AG08395 (cell line): ENCODE data around the gene PILRB.
"Not testable (repeated sequence)": the region's sequence is repeated elsewhere in the genome, so short reads cannot be mapped to it uniquely, and the experiment has no call there.

Experiments
- DNase-seq: peaks from one replicate; pipeline ENCODE4 v3.0.0; 2012; ENCODE audit warnings: mixed read lengths, low spot score

PILRB gene

GRCh38 chr7:100358027-100358856 lies at the start of gene PILRB:
TSS of gene PILRB (plus strand) at chr7:100358117. CDS start at chr7:100358303, 186 bp downstream.
- no peak for DNase-seq

DNA sequence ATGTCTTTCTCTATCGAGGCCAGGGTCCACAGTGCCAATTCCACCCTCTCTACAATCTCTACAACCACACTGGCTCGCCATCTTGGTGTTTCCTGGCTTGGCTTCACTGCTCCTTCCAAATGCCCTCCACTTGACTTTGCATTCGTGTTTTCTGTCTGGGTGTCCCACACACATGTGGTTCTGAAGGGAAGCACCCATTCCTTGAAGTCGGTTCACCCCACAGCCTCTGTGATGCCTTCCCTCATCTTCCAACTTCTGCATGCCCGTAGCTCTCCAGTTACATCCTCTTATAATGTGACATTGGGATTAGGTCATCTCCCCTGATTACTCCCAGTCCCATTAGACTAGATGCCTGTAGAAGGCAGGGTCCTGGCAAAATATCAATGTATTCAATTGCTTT lies 39.6 kb upstream of the PILRB start:
- not testable (repeated sequence) for DNase-seq

DNA sequence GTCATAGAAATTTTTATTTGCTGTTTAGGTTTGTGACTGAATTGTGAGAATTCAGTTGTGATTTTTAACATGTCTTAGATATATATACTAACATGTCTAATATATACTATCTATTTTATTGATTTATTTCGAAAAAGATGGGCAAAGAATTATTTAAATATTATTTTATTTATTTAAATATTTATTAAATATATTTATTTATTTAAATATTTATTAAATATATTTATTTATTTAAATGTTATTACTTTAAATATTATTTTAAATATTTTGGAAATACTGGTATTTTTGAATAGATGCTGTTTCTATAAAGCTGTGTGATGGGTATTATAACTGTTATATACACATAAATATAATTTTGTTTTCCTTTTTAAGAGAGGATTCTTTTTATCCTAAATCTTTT lies 36.3 kb upstream of the PILRB start:
- not testable (repeated sequence) for DNase-seq

DNA sequence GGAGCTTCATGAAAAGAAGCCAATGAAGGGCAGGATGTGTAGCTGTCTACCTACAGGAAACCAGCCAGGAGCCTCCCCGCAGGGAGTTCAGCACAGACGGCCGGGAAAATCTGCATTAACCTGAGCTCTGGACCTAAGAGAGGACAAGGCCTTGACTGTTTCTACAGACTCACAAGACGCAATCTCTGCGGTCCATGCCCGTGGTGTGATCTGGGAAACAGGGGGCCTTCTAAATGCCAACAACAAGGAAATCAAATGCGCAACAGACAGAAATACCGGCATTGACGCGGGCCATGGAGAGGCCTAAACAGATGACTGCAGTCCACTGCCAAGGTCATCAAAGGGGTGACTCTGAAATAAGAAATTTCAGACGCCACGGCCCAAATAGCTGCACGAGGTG lies 33.7 kb upstream of the PILRB start:
- not testable (repeated sequence) for DNase-seq

DNA sequence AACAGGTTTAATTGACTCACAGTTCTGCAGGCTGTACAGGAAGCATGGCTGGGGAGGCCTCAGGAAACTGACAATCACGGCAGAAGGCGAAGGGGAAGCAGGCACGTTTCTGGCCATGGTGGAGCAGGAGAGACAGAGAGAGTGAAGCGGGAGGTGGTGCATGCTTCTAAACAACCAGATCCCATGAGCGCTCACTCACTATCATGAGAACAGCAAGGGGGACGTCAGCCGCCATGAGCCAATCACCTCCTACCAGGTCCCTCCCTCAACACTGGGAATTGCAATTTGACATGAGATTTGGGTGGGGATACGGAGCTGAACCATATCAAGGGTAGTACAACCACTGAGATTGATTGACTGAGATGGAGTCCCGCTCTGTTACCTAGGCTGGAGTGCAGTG lies 32.2 kb upstream of the PILRB start:
- DNase-seq, result not testable (repeated sequence)

DNA sequence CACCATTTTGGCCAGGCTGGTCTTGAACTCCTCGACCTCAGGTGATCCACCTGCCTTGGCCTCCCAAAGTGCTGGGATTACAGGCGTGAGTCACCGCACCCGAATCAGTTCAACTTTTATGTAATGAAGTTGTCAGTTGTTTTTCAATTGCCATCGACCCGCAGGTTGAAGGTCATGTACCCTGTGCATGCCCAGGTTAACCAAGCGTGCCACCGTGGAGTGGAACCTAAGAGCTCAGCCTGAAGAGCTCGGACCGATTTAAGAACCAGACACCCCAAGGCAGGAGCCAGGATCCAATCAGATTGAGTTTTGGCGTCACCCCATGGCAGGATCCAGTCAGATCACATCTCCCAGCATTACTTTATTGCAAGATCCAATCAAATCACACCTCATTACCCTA lies 31.0 kb upstream of the PILRB start:
- not testable (repeated sequence) for DNase-seq

DNA sequence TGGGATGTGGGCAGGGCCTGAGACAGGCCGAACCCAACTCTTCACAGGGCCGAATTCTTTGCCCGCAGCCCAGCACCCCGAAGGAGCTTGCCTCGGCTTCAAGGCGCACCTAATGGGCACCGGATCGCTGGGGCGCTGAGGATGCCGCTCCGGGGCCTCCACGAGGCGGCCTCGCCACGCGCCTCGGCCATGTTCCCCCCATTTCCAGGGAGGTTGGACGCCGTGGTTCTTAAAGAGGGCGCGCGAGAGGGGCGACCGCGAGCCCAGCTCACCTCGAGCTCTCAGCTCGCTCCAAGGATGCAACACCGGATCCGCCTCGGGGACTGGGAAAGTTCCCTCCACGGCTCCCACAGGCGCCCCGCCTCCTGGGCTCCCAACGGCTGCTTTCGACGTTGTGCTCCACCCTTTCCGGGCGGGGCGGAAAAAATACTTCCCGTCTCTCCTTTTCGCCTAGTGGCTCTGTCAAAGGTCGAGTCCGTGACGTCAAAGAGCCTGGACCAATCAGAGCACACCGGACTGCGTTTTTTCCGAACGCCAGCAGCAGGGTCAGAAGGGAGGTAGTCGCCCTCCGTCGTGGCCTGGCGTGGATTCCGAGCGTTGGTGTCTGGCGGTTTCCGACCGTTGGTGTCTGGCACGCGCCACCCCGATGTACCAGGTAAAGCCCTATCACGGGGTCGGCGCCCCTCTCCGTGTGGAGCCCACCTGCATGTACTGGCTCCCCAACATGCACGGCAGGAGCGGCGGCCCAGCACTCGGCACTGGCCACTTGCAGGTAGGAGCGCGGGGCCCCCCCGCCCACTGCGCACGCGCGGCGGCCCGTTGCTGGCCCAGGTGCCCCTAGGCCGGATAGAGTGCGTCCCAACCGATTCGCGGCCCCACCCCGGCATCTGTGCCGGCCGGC lies 22.1 kb upstream of the PILRB start:
- peak; percentile 90 for DNase-seq

GRCh38 chr7:100338083-100338696 lies 19.7 kb upstream of the PILRB start:
- DNase-seq, result not testable (repeated sequence)

DNA sequence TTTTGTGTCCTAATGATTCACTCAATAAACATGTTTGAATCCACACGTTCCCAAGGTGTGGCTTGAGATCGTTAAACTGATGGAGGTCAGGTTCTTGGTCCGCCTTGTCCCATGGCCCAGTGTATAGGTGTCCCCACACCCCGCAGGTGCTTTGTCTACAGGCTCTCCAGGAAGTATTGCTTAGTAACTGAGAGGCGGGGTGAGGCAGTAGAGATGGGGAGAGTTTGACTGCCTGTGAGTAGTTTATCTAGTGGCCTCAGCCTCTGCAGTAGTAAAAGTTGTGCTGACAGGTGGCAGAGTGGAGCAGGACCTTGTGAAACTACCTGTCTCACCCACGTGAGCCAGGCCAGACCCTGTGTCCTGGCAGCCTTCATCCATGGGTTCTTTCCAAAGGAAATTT lies 16.6 kb upstream of the PILRB start:
- DNase-seq, result not testable (repeated sequence)

- no peak for DNase-seq
These were observed 15.2 kb upstream of the PILRB start for GRCh38 chr7:100342765-100343164.

- DNase-seq, result not testable (repeated sequence)
These were observed 13.8 kb upstream of the PILRB start for GRCh38 chr7:100344124-100344559.

DNA sequence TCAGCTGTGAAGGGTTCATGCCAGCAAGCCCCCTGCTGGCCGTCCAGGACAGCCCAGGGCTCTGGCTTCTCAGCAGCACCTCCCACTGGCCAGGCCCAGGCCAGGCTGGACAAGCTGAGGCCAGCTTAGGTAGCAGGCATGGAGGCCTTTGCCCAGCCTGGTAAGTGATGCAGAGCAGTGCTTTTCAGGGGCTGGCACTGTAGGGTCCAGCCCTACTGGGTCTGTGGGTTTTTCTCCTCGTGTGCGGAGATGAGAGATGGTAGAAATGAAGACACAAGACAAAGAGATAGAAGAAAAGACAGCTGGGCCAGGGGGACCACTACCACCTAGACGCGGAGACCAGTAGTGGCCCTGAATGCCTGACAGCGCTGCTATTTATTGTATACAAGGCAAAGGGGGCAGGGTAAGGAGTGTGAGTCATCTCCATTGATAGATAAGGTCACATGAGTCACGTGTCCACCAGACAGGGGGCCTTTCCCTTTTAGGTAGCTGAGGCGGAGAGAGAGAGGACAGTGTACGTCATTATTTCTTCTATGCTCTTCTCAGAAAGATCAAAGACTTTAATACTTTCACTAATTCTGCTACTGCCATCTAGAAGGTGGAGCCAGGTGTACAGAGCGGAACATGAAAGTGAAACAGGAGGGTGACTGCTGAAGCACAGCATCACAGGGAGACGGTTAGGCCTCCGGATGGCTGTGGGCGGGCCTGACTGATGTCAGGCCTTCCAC lies 13.2 kb upstream of the PILRB start:
- not testable (repeated sequence) for DNase-seq

DNA sequence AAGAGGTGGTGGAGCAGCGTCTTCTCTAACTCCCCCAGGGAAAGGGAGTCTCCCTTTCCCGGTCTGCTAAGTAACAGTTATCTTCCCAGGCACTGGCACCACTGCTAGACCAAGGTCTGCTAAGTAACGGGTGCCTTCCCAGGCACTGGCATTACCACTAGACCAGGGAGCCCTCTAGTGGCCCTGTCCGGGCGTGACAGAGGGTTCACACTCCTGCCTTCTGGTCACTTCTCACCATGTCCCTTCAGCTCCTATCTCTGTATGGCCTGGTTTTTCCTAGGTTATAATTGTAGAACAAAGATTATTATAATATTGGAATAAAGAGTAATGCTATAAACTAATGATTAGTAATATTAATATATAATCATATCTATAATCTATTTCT lies 12.6 kb upstream of the PILRB start:
- DNase-seq, result not testable (repeated sequence)

DNA sequence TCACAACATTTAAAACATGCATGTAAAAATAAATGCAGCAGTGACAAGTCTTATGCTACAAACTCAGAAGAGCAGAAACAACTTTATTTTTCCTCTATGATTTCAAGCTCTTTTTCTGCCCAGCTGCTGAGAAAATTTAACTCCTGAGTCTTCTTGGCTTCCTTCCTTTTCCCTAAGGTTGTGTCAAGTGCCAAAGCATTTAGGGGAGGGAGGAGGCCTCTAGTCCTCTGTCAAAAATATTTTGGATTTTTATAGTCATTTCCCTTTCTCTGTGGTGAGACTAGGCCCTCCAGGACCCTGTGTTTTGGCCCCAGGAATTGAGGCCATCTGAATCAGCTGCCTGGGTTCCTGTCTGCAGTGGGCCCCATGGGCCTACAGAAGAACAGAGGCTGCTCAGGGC lies 11.0 kb upstream of the PILRB start:
- no peak for DNase-seq

DNA sequence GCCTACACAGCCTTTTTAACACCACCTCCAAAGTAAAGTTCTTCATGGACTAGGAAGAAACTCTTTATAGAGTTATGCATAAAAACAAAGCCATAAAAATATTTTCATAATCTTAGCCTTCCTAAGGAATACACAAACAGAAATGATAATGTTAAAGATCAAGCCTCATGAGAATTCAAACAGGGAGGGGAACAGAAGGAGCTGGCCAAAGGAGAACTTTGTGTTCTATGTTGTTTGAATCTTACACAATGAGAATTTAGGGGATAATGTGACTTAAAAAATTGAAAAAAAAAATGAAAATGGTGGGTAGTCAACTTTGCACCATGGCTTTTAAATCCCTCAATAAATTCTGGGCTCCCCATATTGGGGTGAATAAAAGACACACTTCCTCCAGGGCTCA lies 9.1 kb upstream of the PILRB start:
- DNase-seq, result no peak

GRCh38 chr7:100349757-100350156 lies 8.2 kb upstream of the PILRB start:
- no peak for DNase-seq

DNA sequence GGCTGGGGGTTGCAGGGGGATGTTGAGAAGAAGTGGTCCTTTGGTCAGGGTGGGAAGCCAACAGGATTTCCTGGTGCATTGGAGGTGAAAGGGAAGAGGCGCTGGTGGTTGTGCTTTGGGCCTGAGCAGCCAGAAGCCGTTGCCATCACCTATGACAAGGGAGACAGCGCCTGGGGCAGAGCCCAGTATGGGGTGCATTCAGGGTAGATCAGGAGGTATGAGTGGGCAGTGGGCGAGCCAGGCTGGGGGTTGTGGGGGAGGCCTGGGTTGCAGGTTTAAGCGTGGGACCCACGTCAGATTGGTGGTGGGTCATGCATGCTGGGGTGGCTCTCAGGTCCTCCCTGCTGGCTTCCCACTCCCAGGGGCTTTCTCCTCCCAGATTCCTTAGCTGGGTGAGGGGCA lies 6.3 kb upstream of the PILRB start:
- DNase-seq, result no peak

- not testable (repeated sequence) for DNase-seq
These were observed 5.6 kb upstream of the PILRB start for GRCh38 chr7:100352230-100352781.

- no peak for DNase-seq
These were observed 4.8 kb upstream of the PILRB start for GRCh38 chr7:100352984-100353684.

- no peak for DNase-seq
These were observed 4.1 kb upstream of the PILRB start for GRCh38 chr7:100353685-100354330.
